A549 (cell line): ENCODE data around the gene SLC2A5. TPM values are rescaled to one million over a fixed set of nuclear protein-coding genes. Genes with fewer than 3 reads are reported as not detected.

ENCODE experiments used
- ATAC-seq, 2 experiments: fragments of 200-7000 bp in 1 of 2; fragments of >200 bp in 1 of 2; cut with Nextera tagmentation in 1 of 2; cut with Tn5 transposase in 1 of 2; 3 replicates each; pipeline versions ENCODE4 v1.8.0 to v1.9.1; 2018 to 2020; ENCODE audit warnings: mild to moderate bottlenecking in 1 of 2, moderate library complexity in 1 of 2
- CTCF ChIA-PET: fragments of 300-600 bp; sonication (Branson Sonifier 250); formaldehyde crosslinking; extraction: SDS; loops from one replicate; lab custom pipeline; 2021; ENCODE audit warnings: antibody characterized with exemption, inconsistent platforms; lab: Yijun Ruan, JAX
- POLR2A ChIA-PET: fragments of 350-600 bp; formaldehyde crosslinking; extraction: SDS; loops from one replicate; lab custom pipeline; 2021; ENCODE audit warnings: antibody characterized with exemption, inconsistent platforms; lab: Yijun Ruan, JAX
- DNase-seq, 2 experiments: peaks; one replicate each; pipeline versions ENCODE4 v3.0.0 to v3.0.0-alpha.2; 2011 to 2016; ENCODE audit warnings: low read depth in 1 of 2, low spot score in 1 of 2
- FAIRE-seq: peaks from 2 replicates; lab custom pipeline; 2011; peaks lifted over from hg19 to GRCh38; lab: Jason Lieb, UNC
- H3K27ac ChIP-seq, 2 experiments: fragments of >200 bp; sonication (Bioruptor Twin); formaldehyde crosslinking; 3 replicates each; pipeline ENCODE4 v1.5.1; 2016 to 2017
- H3K4me1 ChIP-seq: fragments of >200 bp; sonication (Bioruptor Twin); formaldehyde crosslinking; 3 replicates; pipeline ENCODE4 v1.6.1; 2016
- H3K4me2 ChIP-seq: fragments of >200 bp; sonication (Bioruptor Twin); formaldehyde crosslinking; 3 replicates; pipeline ENCODE4 v1.6.1; 2016
- H3K4me3 ChIP-seq: fragments of >200 bp; sonication (Bioruptor Twin); formaldehyde crosslinking; 3 replicates; pipeline ENCODE4 v1.5.1; 2016
- H3K9me3 ChIP-seq: fragments of >200 bp; sonication (Bioruptor Twin); formaldehyde crosslinking; 3 replicates; pipeline ENCODE4 v1.6.1; 2016
- ATOH8 ChIP-seq: fragments of 250-450 bp; sonication (Bioruptor Pico); IDR thresholded peaks from 2 replicates; pipeline ENCODE4 v1.5.0; 2020; ENCODE audit warnings: low read depth, mild to moderate bottlenecking, moderate library complexity
- CBX8 ChIP-seq: fragments of 200-600 bp; sonication (generic); IDR thresholded peaks from 2 replicates; pipeline ENCODE4 v1.6.1; 2016
- EHF ChIP-seq: fragments of 250-450 bp; sonication (Bioruptor Pico); IDR thresholded peaks from 2 replicates; pipeline ENCODE4 v1.5.0; 2020; ENCODE audit warnings: mild to moderate bottlenecking
- EHMT2 ChIP-seq: fragments of 200-600 bp; sonication (generic); IDR thresholded peaks from 2 replicates; pipeline ENCODE4 v1.6.1; 2016; ENCODE audit warnings: antibody characterized with exemption, low read depth, mild to moderate bottlenecking, moderate library complexity
- ELK1 ChIP-seq: fragments of 150-350 bp; IDR thresholded peaks from 2 replicates; pipeline ENCODE4 v1.6.1; 2014; ENCODE audit warnings: low read depth, mild to moderate bottlenecking, low read length
- EP300 ChIP-seq, 2 experiments: fragments of >200 bp; sonication (Bioruptor Twin); formaldehyde crosslinking; IDR thresholded peaks; 2 replicates in 1 of 2; 3 replicates in 1 of 2; pipeline ENCODE4 v1.6.1; 2016 to 2017
- FOXS1 ChIP-seq: fragments of 250-450 bp; sonication (Bioruptor Pico); IDR thresholded peaks from 2 replicates; pipeline ENCODE4 v1.5.0; 2020; ENCODE audit warnings: mild to moderate bottlenecking, moderate library complexity
- HOXA7 ChIP-seq: fragments of 250-450 bp; sonication (Bioruptor Pico); IDR thresholded peaks from 2 replicates; pipeline ENCODE4 v1.5.0; 2020; ENCODE audit warnings: mild to moderate bottlenecking, moderate library complexity
- NR3C1 ChIP-seq: fragments of >200 bp; sonication (Bioruptor Twin); formaldehyde crosslinking; IDR thresholded peaks from 3 replicates; pipeline ENCODE4 v1.6.1; 2017
- POLR2AphosphoS2 ChIP-seq: conservative IDR thresholded peaks from 2 replicates; pipeline ENCODE4 v1.6.1; 2012; ENCODE audit warnings: low read length, improper control_type of control experiment, inconsistent platforms
- RARB ChIP-seq: fragments of 250-450 bp; sonication (Bioruptor Pico); IDR thresholded peaks from 2 replicates; pipeline ENCODE4 v1.8.0; 2021; ENCODE audit warnings: mild to moderate bottlenecking, moderate library complexity
- REST ChIP-seq: fragments of 200-600 bp; sonication (generic); IDR thresholded peaks from 2 replicates; pipeline ENCODE4 v1.6.1; 2016; ENCODE audit warnings: antibody characterized with exemption, mild to moderate bottlenecking, moderate library complexity
- ZNF302 ChIP-seq: fragments of 250-450 bp; sonication (Bioruptor Pico); IDR thresholded peaks from 2 replicates; pipeline ENCODE4 v1.9.0; 2021; ENCODE audit warnings: inconsistent platforms, mild to moderate bottlenecking, moderate library complexity
- ZSCAN20 ChIP-seq: fragments of 250-450 bp; sonication (Bioruptor Pico); IDR thresholded peaks from 2 replicates; pipeline ENCODE4 v1.8.0; 2022; ENCODE audit warnings: mild to moderate bottlenecking, moderate library complexity
- WGBS: methylation state at CpG from one replicate; pipeline ENCODE4 v1.1.6; 2017; ENCODE audit errors: missing lambda C conversion rate; 5-methylcytosine and 5-hydroxymethylcytosine counted together
- polyA plus RNA-seq, 4 experiments: library from polyadenylated mRNA; depleted of rRNA in 3 of 4; stranded (reverse); fragments of >200 nt; fragmentation: RNase III in 1 of 4; extraction: RNeasy Plus Mini Kit Qiagen cat#74134 plus additional on column Dnase treatment in 1 of 4; gene quantifications; 2 replicates in 3 of 4; 3 replicates in 1 of 4; pipeline ENCODE4 v1.2.3, GENCODE V29; 2011 to 2017

Gene SLC2A5
- polyA plus RNA-seq, 2 of the 4 experiments (the other 2 are of a cell fraction): 0.12 to 0.19 TPM

GRCh38 chr1:9059891-9060744 lies 9.3 kb downstream of the SLC2A5 start:
- no peaks in the 10 kb centered on the region for H3K9me3 ChIP-seq
- ChIA-PET POLR2A (no interaction called here), CTCF (no interaction called here)
- TF ChIP-seq EP300 (IDR thresholded peaks at IDR 0.05): no peak
- no peak for TF ChIP-seq ZSCAN20 (CRISPR knock-in tag)
- no peak for TF ChIP-seq ZNF302
- TF ChIP-seq POLR2AphosphoS2: no peak
- no peak overlapping the region for H3K27ac ChIP-seq
- no peak overlapping the region for H3K4me3 ChIP-seq
- DNase-seq: no peak
- 52% methylated on average over 4 of the region's 4 CpGs for WGBS
- H3K4me1 ChIP-seq: 0 out of 3 replicates have a peak, but pooled peaks cover 8% of the 10 kb centered on the region
- FAIRE-seq: no peak
- H3K4me2 ChIP-seq: no peak overlapping the region
- ATAC-seq: no peak

GRCh38 chr1:9058465-9058864 lies 11.0 kb downstream of the SLC2A5 start:
- H3K9me3 ChIP-seq: no peaks in the 10 kb centered on the region
- ChIA-PET CTCF (interaction anchor here (1.0 to 1.5 kb wide), 3 partner anchors 9 to 54 kb away, joined by 5 read pairs; no protein-coding TSS in a partner anchor), POLR2A (no interaction called here)
- H3K4me2 ChIP-seq: no peak overlapping the region
- DNase-seq (no peak), ATAC-seq (peak; percentile 42 to 62; a peak in 4 of 6 replicates), FAIRE-seq (no peak)
- no peak overlapping the region for H3K27ac ChIP-seq
- TF ChIP-seq REST (no peak), NR3C1 (no peak), EHMT2 (no peak), FOXS1 (CRISPR knock-in tag) (no peak), ATOH8 (no peak), RARB (CRISPR knock-in tag) (no peak), CBX8 (no peak)
- no peak overlapping the region for H3K4me3 ChIP-seq
- WGBS: 71% methylated on average over 2 of the region's 2 CpGs
- 0 out of 3 replicates have a peak, but pooled peaks cover 8% of the 10 kb centered on the region for H3K4me1 ChIP-seq

- ATAC-seq (peak; percentile 33 to 39; a peak in 3 of 6 replicates), FAIRE-seq (no peak), DNase-seq (no peak)
- Histone ChIP-seq H3K4me1 (0 out of 3 replicates have a peak, but pooled peaks cover 8% of the 10 kb centered on the region), H3K27ac (no peak overlapping the region)
- TF ChIP-seq NR3C1: no peak
- no peak for TF ChIP-seq ELK1
- TF ChIP-seq HOXA7 (CRISPR knock-in tag): no peak
- no peak for TF ChIP-seq EHF (CRISPR knock-in tag)
- no peak for TF ChIP-seq REST
- TF ChIP-seq, all 56 proteins: peak for 0
- ChIA-PET POLR2A (no interaction called here), CTCF (interaction anchor here (1.0 to 1.5 kb wide), 3 partner anchors 10 to 53 kb away, joined by 3 to 5 read pairs (median 5); no protein-coding TSS in a partner anchor)
- H3K4me3 ChIP-seq: no peak overlapping the region
- 74% methylated on average over 5 of the region's 10 CpGs for WGBS
- H3K4me2 ChIP-seq: no peak overlapping the region
- no peaks in the 10 kb centered on the region for H3K9me3 ChIP-seq
These were observed 11.6 kb downstream of the SLC2A5 start for GRCh38 chr1:9057851-9058250.
